BLaER1 treated with 17β-estradiol and CSF1 and Interleukin-3, amounts not matched to agents 10 nM and 100 nM (cell line): ENCODE measurements around the gene ADAMTS6.
A peak's percentile ranks its signal among the peaks of the same experiment; 100 is the strongest.

Source experiments
- H3K27ac ChIP-seq, 11 experiments: shearing (Covaris generic); formaldehyde crosslinking; 2 replicates each; pipeline ENCODE4 v1.8.1; 2022
- H3K27me3 ChIP-seq, 11 experiments: shearing (Covaris generic); formaldehyde crosslinking; 2 replicates each; pipeline ENCODE4 v1.8.1; 2022
- H3K36me3 ChIP-seq, 11 experiments: shearing (Covaris generic); formaldehyde crosslinking; 2 replicates each; pipeline ENCODE4 v1.8.1; 2022
- H3K4me1 ChIP-seq, 10 experiments: shearing (Covaris generic); formaldehyde crosslinking; 2 replicates each; pipeline ENCODE4 v1.8.1; 2022
- H3K4me2 ChIP-seq, 11 experiments: shearing (Covaris generic); formaldehyde crosslinking; 2 replicates each; pipeline ENCODE4 v1.8.1; 2022
- H3K4me3 ChIP-seq, 10 experiments: shearing (Covaris generic); formaldehyde crosslinking; 2 replicates each; pipeline ENCODE4 v1.8.1; 2022
- H3K9ac ChIP-seq, 11 experiments: shearing (Covaris generic); formaldehyde crosslinking; 2 replicates each; pipeline ENCODE4 v1.8.1; 2022
- H3K9me3 ChIP-seq, 11 experiments: shearing (Covaris generic); formaldehyde crosslinking; replicated peaks in 1 of 11; 2 replicates each; pipeline ENCODE4 v1.8.1; 2022
- H4K20me1 ChIP-seq, 11 experiments: shearing (Covaris generic); formaldehyde crosslinking; 2 replicates each; pipeline ENCODE4 v1.8.1; 2022
- Cebpa-rat ChIP-seq, 11 experiments: shearing (Covaris generic); IDR thresholded peaks; 2 replicates each; pipeline ENCODE4 v1.8.1; 2022

The ADAMTS6 gene

DNA sequence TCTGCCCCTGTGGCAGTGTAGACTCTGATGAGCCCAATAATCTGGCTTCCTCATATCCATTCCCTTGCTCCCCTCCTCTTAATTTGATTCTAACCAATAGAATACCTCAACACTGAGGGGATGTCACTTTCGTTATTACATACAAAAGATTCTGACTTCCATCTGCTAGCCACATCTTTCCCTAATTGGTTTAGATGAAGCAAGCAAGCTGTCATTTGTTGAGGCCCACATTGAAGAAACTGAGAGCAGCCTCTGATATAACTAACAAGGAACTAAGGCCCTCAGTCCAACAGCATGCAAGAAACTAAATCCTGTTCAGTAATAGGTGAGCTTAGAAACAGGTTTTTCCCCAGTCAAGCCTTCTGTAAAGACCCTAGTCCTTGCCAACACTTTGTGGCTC is 5.8 kb downstream of the ADAMTS6 start:
- no peaks in the 10 kb centered on the region for H3K27me3 ChIP-seq
- H3K36me3 ChIP-seq: no peaks in the 10 kb centered on the region
- H3K4me2 ChIP-seq: no peak overlapping the region
- H3K9me3 ChIP-seq: no peaks in the 10 kb centered on the region
- H3K4me3 ChIP-seq: no peak overlapping the region
- peaks cover 6 to 17% (median 16%) of the 10 kb centered on the region in 10 experiments; a peak in 18 of 20 replicates for H3K4me1 ChIP-seq
- no peak overlapping the region for H3K27ac ChIP-seq
- H3K9ac ChIP-seq: no peak overlapping the region
- H4K20me1 ChIP-seq: no peaks in the 10 kb centered on the region
- TF ChIP-seq Cebpa-rat (IDR thresholded peaks at IDR 0.05): no peak

DNA sequence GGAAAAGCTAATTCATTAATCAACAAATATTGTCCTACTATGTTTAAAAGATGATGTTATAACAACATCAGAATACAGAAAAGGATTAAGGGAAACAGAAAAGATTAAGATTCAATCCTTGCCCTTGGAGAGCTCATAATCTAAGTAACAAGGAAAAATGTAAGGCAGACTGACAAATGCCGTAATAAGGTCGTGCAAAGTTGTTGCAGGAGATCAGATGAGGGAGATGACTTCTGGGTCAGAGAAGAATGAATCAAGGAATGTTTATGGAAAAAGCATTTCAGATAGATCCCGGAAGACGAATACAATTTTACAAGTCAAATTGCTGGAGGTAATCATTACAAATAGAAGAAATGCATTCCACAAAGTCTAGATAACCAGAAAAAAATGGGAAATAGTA is 6.4 kb downstream of the ADAMTS6 start:
- H3K9ac ChIP-seq: no peak overlapping the region
- H3K9me3 ChIP-seq: no peaks in the 10 kb centered on the region
- no peaks in the 10 kb centered on the region for H3K36me3 ChIP-seq
- TF ChIP-seq Cebpa-rat (IDR thresholded peaks at IDR 0.05): no peak
- peaks cover 6 to 11% (median 10%) of the 10 kb centered on the region in 10 experiments; a peak in 18 of 20 replicates for H3K4me1 ChIP-seq
- H3K4me3 ChIP-seq: no peak overlapping the region
- no peak overlapping the region for H3K27ac ChIP-seq
- no peaks in the 10 kb centered on the region for H3K27me3 ChIP-seq
- no peaks in the 10 kb centered on the region for H4K20me1 ChIP-seq
- H3K4me2 ChIP-seq: no peak overlapping the region

DNA sequence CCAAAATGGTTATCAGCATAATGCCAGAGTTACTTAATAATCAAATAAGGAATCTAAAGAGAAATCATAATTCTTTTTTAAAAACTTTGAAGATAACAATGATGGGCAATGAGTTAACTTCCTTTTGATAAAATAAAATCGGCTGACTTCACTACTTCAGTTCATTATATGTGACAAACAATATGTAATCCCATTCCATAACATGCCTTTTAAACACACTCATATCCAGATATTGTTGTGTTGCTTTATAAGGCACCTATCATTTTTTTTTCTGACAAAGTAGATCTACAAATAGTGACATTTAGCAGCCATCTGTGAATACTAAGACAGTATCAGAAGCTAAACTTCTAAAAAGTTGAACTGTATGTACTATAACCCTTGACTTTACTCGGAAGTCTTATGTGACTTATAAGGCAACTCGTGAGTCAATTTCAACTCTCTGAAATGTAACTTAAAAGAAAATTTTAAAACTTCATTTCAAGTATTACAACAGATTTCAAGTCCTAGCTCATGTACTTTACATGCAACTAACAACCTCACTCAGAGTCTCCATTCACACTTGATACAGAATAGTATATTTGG is 7.5 kb downstream of the ADAMTS6 start:
- no peaks in the 10 kb centered on the region for H3K27me3 ChIP-seq
- no peak overlapping the region for H3K4me3 ChIP-seq
- H3K9ac ChIP-seq: no peak overlapping the region
- H3K36me3 ChIP-seq: no peaks in the 10 kb centered on the region
- no peak overlapping the region for H3K4me2 ChIP-seq
- no peak for TF ChIP-seq Cebpa-rat (IDR thresholded peaks at IDR 0.05)
- peaks cover 0 to under 1% (median 0%) of the 10 kb centered on the region in 10 experiments; a peak in 1 of 20 replicates for H3K4me1 ChIP-seq
- no peak overlapping the region for H3K27ac ChIP-seq
- no peaks in the 10 kb centered on the region for H3K9me3 ChIP-seq
- no peaks in the 10 kb centered on the region for H4K20me1 ChIP-seq

DNA sequence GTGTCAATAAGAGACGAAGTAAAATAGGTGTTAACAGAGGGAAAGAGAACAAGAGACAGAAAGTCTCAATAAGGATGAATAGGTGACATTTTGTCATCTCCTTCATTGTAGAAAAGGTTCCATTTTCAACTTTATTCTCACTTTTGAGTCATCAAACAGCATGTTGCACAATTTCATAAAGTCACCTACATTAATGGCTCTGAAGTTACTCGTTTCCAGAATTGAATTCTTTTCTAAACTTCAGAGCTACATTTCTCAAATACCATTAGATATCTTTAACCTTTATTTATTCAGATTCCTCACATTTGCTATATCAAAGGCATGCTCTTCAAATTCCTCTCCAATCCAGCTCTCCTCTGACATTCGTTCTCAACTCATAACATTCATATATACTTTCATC is 13.1 kb downstream of the ADAMTS6 start:
- H3K27me3 ChIP-seq: no peaks in the 10 kb centered on the region
- TF ChIP-seq Cebpa-rat (IDR thresholded peaks at IDR 0.05): no peak
- H3K4me3 ChIP-seq: no peak overlapping the region
- H3K27ac ChIP-seq: no peak overlapping the region
- no peaks in the 10 kb centered on the region for H3K9me3 ChIP-seq
- no peak overlapping the region for H3K4me2 ChIP-seq
- no peaks in the 10 kb centered on the region for H3K36me3 ChIP-seq
- H4K20me1 ChIP-seq: no peaks in the 10 kb centered on the region
- H3K9ac ChIP-seq: no peak overlapping the region
- H3K4me1 ChIP-seq: no peaks in the 10 kb centered on the region

DNA sequence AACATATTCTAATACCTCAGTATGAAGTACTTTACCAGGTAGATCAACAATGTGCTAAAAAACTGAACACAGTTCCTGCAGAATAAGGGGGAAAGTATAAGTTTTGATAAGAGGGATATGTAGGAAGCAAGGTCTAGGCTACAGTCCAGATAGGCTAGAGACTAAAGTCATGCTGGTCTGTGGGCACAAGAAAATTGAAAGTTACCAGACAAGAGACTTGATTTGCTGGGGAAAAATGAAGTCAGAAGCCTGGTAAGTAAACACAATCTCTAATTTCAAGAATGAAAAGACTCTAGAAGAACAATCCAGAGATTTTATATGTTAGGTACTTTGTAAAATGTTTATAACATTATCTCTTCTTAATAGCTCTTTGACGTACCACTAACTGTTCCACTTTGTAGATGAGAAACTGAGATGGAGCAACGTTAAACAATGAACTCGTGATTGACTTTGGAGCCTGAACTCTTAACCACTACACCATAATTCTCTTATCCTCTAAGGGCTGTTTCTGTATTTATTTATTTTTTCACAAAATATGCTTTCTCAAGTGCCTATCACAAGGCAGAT is 19.5 kb downstream of the ADAMTS6 start:
- no peak for TF ChIP-seq Cebpa-rat (IDR thresholded peaks at IDR 0.05)
- Histone ChIP-seq H3K36me3 (no peaks in the 10 kb centered on the region), H3K4me1 (no peaks in the 10 kb centered on the region), H3K27ac (no peak overlapping the region), H4K20me1 (no peaks in the 10 kb centered on the region), H3K4me3 (no peak overlapping the region), H3K4me2 (no peak overlapping the region), H3K9ac (no peak overlapping the region), H3K9me3 (no peaks in the 10 kb centered on the region), H3K27me3 (no peaks in the 10 kb centered on the region)

DNA sequence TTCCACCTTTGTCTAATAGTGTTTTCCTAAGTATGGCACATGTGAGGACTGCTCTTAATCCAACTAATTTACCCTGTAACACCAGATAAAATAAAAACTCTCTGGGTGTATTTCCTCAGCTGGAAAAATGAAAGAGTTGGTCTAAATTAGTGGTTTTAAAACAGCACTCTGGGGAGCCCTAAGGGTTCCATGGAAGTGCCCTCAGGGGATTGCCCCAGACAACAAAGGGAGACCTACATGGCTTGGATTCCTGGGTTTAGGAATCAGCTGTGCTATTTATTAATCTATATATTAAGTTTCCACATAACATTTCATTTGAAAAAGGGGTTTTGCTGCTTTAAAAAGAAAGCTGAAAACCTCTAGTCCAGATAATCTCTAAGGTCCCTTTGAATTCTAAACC is 20.2 kb downstream of the ADAMTS6 start:
- Histone ChIP-seq H3K4me1 (no peaks in the 10 kb centered on the region), H3K4me2 (no peak overlapping the region), H3K36me3 (no peaks in the 10 kb centered on the region), H3K4me3 (no peak overlapping the region), H3K27ac (no peak overlapping the region), H3K9me3 (no peaks in the 10 kb centered on the region), H3K9ac (no peak overlapping the region), H3K27me3 (no peaks in the 10 kb centered on the region), H4K20me1 (no peaks in the 10 kb centered on the region)
- no peak for TF ChIP-seq Cebpa-rat (IDR thresholded peaks at IDR 0.05)

DNA sequence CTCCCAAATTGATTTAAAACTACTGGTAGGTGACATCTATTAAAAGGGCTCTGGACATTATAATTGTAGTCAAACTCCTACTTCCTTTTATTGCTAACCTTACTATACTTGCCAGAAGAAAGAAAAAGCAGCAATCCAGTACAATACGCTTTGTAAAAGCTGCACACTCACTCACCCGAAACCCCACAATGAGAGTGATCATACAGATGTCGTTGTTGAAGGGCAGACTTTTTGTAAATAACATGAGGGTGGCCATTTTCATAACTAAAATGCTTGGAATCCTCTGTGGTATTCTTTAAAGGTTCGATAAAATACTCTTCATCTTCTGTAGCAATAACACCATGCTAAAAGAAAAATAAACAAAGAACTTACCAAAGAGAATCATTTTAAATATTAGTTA is 21.7 kb downstream of the ADAMTS6 start:
- no peak overlapping the region for H3K4me3 ChIP-seq
- H4K20me1 ChIP-seq: no peaks in the 10 kb centered on the region
- no peaks in the 10 kb centered on the region for H3K4me1 ChIP-seq
- H3K27ac ChIP-seq: no peak overlapping the region
- H3K36me3 ChIP-seq: no peaks in the 10 kb centered on the region
- no peaks in the 10 kb centered on the region for H3K27me3 ChIP-seq
- no peaks in the 10 kb centered on the region for H3K9me3 ChIP-seq
- no peak for TF ChIP-seq Cebpa-rat (IDR thresholded peaks at IDR 0.05)
- no peak overlapping the region for H3K9ac ChIP-seq
- H3K4me2 ChIP-seq: no peak overlapping the region

DNA sequence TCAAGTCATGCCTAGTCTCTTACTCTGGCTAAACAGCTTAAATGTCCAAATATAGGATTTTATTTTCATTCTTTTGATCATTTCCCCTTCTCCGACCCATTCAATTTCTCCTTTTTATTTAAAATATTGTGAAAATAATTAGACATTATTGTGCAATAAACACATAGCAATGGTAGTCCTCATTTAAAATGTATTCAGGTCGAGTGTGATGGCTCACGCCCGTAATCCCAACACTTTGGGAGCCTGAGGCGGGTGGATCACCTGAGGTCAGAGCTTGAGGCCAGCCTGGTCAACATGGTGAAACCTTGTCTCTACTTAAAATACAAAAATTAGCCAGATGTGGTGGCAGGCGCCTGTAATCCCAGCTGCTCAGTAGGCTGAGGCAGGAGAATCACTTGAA is 26.7 kb downstream of the ADAMTS6 start:
- Histone ChIP-seq H3K36me3 (no peaks in the 10 kb centered on the region), H3K4me1 (no peaks in the 10 kb centered on the region), H3K4me3 (no peak overlapping the region), H3K9ac (no peak overlapping the region), H3K9me3 (0 out of 22 replicates have a peak, but pooled peaks cover 0 to 10% (median 0%) of the 10 kb centered on the region in 11 experiments), H4K20me1 (no peaks in the 10 kb centered on the region), H3K4me2 (no peak overlapping the region), H3K27me3 (no peaks in the 10 kb centered on the region), H3K27ac (no peak overlapping the region)
- TF ChIP-seq Cebpa-rat (IDR thresholded peaks at IDR 0.05): peak in 4 of 11 experiments; percentile 29 to 73 (median 42); a peak in 4 of 22 replicates

DNA sequence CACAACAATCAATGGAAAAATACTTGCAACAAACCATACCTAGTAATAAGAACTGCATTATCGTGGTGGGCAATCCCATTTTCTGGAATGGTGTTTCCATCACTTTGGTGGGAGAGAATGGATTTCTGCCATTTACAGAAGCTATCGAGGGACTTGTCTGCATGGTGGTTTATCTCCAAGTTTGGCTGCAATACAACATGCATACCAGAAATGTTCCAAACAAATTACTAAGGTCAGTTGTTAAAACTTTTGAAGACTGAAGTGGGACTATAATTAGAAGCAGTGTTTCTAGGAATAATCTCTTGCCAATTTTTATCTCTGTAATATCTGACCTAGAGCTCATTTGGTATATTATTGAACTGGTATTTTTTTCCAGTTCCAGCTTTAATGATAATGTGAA is 30.3 kb downstream of the ADAMTS6 start:
- H3K9ac ChIP-seq: no peak overlapping the region
- no peak overlapping the region for H3K4me2 ChIP-seq
- H4K20me1 ChIP-seq: no peaks in the 10 kb centered on the region
- no peaks in the 10 kb centered on the region for H3K27me3 ChIP-seq
- H3K36me3 ChIP-seq: no peaks in the 10 kb centered on the region
- H3K9me3 ChIP-seq: 0 out of 22 replicates have a peak, but pooled peaks cover 0 to 10% (median 0%) of the 10 kb centered on the region in 11 experiments
- H3K27ac ChIP-seq: no peak overlapping the region
- no peaks in the 10 kb centered on the region for H3K4me1 ChIP-seq
- no peak overlapping the region for H3K4me3 ChIP-seq
- no peak for TF ChIP-seq Cebpa-rat (IDR thresholded peaks at IDR 0.05)

DNA sequence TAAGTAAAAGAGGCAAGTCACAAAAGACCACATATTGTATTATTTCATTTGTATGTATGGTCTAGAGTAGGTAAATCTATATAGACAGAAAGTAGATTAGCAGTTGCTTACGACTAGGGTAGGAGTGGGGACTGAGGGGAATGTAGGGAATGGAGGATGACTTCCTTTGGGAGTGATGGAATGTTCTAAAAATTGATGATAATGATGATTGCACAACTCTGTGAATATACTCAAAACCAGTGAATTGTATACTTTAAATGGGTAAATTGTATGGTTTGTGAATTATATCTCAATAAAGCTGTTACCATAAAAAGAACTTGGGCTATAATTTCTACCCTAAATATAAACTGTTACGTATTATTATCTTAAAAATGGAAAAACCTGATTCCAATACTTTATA is 35.0 kb downstream of the ADAMTS6 start:
- Histone ChIP-seq H3K4me2 (no peak overlapping the region), H3K27me3 (no peaks in the 10 kb centered on the region), H3K4me1 (no peaks in the 10 kb centered on the region), H3K4me3 (no peak overlapping the region), H3K36me3 (no peaks in the 10 kb centered on the region), H3K9ac (no peak overlapping the region), H4K20me1 (no peaks in the 10 kb centered on the region), H3K27ac (no peak overlapping the region), H3K9me3 (no peaks in the 10 kb centered on the region)
- TF ChIP-seq Cebpa-rat (IDR thresholded peaks at IDR 0.05): no peak
